Hepatocyte (in vitro differentiated cells): ENCODE results near the gene RARB.
A peak's percentile ranks its signal among the peaks of the same experiment; 100 is the strongest.

ENCODE experiments used
- EZH2 ChIP-seq: fragments of 200-600 bp; sonication (generic); IDR thresholded peaks from 2 replicates; pipeline ENCODE4 v1.6.1; 2016; ENCODE audit warnings: antibody characterized with exemption, mild to moderate bottlenecking, borderline replicate concordance
- EZH2phosphoT487 ChIP-seq: fragments of 200-600 bp; sonication (generic); IDR thresholded peaks from one replicate; pipeline ENCODE4 v1.6.1; 2018; ENCODE audit warnings: antibody characterized with exemption, mild to moderate bottlenecking, low read depth, moderate library complexity; ENCODE audit not compliant: unreplicated experiment, severe bottlenecking
- TF ChIP-seq, protein P1 (sequence below): fragments of 200-600 bp; sonication (generic); IDR thresholded peaks from 2 replicates; pipeline ENCODE4 v1.5.1; 2016; ENCODE audit warnings: antibody characterized with exemption, mild to moderate bottlenecking; ENCODE audit not compliant: poor library complexity

GRCh38 chr3:25592510-25592968 lies 164.5 kb downstream of the RARB start:
- TF ChIP-seq, protein P1, sequence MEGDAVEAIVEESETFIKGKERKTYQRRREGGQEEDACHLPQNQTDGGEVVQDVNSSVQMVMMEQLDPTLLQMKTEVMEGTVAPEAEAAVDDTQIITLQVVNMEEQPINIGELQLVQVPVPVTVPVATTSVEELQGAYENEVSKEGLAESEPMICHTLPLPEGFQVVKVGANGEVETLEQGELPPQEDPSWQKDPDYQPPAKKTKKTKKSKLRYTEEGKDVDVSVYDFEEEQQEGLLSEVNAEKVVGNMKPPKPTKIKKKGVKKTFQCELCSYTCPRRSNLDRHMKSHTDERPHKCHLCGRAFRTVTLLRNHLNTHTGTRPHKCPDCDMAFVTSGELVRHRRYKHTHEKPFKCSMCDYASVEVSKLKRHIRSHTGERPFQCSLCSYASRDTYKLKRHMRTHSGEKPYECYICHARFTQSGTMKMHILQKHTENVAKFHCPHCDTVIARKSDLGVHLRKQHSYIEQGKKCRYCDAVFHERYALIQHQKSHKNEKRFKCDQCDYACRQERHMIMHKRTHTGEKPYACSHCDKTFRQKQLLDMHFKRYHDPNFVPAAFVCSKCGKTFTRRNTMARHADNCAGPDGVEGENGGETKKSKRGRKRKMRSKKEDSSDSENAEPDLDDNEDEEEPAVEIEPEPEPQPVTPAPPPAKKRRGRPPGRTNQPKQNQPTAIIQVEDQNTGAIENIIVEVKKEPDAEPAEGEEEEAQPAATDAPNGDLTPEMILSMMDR: peak; percentile 42
- TF ChIP-seq EZH2phosphoT487 (no peak), EZH2 (no peak)
